ENCODE data around the gene CYSLTR2.

CYSLTR2 gene

DNA sequence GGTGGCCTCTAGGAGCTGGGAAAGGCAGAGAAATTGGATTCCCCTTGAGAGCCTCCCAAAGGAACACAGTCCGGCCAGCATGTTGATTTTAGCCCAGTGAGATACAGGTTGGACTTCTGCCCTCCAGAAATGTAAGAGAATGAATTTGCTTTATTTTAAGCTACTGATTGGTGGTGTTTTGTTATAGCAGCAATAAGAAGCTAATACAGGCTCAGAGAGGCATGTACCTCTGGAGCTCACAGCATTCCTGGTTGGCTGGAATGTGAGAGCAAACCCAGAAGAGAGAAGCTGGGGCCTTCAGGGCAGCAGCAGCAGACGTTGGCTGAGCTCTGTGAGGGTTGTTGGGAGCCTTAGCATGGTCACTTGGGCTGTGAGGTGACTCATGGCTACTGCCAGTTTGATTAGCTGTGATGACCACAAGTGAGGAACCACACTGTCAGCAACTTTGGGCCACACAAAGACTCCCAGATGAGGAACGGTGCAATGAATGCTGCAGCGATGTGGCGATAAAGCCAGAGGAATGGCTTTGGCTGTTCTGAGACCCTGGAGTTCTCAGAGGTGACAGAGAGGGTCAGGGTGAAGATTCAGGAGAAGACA lies 80.1 kb downstream of the CYSLTR2 start:
- no peak for FAIRE-seq
- no peak for DNase-seq (ENCODE audit: insufficient read length, low spot score)

DNA sequence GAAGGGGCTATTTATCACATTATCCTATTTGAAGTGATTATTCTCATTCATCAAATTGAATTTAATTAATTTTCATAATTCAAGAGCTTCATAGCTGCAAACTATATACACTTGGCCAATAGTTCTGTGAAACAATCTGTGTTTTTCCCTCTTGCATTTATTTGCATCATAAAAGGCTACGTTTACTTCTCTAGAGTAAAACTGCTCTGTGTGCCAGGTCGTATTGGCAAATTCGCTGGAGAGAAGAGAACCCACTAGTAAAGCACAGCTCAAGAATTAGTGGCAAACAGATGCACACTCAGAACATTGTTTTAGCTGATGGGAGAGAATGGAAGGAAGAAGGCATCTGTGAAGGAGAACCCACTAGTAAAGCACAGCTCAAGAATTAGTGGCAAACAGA lies 81.8 kb downstream of the CYSLTR2 start:
- FAIRE-seq (no peak), DNase-seq (ENCODE audit: insufficient read length, low spot score) (no peak)

DNA sequence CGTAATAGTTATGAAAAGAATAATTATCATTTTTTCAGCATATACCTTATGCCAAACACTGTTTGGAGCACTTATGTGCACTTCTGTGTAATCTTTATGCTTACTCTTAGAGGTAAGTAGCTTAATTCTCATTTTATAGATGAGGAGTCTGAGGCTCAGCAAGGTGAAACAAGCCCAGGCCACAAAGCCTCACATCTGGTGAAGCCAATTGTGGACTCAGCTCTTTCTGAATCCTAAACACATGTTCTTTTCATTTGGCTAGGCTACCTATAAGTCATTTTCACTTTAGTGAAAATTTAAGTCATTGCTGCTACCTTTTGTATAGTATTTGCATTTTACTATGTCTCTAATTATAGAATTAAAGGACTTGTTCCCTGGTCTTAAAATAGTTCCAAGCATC lies 84.0 kb downstream of the CYSLTR2 start:
- no peak for FAIRE-seq

DNA sequence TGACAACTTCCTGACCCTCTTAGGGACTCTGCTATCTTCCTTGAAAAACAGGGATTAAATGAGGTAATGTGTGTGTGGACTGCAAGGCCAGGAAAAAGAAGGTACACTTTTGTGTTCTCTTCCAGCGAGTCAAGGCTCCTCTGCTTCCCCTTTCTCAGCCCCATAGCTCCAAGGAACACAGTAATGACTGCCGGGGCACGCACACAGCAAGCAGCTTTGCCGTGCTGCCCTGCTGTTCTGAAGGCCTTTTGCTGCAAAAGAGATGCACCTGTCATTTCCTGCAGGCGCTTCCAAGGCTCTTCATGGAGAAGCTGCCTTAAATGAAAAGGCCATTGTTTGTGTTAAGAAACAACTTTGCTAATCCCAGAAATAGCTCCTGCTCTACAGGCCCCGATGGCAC lies 84.6 kb downstream of the CYSLTR2 start:
- no peak for DNase-seq (ENCODE audit: insufficient read length, low spot score)
- no peak for FAIRE-seq

More for the DNA sequence above, 84.0 kb downstream of the CYSLTR2 start:
- no peak for DNase-seq (ENCODE audit: insufficient read length, low spot score)

DNA sequence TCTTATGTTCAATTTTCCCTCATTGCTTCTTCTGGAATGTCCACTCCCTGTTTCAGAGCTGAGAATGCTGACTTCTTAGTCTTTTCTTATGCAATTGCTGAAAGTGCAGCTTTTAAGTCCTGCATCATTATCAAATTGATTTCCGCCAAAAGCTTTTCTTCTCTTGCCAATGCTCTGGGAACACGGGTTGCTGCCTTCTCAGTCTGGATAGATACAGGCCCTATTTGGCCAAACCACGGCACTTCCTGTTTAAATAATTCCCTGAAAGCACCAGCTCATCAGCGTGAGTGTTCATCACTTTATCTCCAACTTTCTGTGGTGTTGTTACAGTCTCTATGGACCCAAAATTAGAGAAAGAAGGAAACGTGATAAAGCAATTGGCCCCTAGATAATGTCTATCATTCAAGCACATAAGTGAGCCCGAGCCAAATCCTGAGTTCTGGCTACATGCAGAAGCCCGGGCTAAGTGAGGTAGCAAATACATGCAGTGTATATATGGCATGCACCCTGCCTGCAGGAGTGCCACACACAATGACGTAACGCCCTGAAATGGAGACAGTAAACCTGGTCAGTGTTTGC lies 85.7 kb downstream of the CYSLTR2 start:
- no peak for FAIRE-seq
- DNase-seq (ENCODE audit: insufficient read length, low spot score) = no peak

DNA sequence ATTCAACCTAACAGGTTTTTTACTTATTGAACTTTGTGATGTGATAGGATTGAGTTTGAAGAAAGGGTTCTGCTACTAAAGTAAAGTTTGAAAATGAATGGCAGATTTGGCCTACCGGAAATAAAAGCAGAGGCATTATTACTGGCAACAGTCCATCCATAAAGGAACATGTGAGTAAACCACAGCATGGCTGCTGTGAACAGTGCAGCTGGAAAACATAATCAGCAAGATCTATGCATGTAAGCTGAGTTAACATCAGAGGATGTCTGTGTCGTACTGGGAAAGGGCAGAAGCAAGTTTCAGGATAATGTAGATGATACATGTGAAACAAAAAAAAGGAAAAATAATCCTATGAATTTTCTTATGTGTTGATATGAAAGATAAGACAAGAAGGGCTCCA lies 87.6 kb downstream of the CYSLTR2 start:
- FAIRE-seq (no peak), DNase-seq (ENCODE audit: insufficient read length, low spot score) (no peak)

DNA sequence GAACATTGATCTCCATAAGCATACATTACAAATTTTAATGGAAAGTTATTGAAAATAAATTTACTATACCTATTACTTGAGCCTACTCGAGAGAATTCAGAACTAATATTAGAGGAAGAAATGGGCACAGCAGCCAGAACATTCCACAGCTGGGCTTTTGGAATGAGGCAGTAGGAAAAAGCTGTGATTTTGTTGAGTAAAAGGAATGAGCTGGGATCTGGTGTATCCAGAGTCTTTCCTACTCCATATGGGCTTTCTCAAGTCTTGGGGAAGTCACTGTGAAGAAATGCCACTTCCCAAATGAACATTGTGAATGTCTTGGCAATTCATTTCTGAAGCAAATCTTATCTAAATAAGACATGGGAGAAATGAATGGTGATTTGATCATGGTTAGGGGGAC lies 93.1 kb downstream of the CYSLTR2 start:
- no peak for FAIRE-seq
- DNase-seq (ENCODE audit: insufficient read length, low spot score) = no peak

DNA sequence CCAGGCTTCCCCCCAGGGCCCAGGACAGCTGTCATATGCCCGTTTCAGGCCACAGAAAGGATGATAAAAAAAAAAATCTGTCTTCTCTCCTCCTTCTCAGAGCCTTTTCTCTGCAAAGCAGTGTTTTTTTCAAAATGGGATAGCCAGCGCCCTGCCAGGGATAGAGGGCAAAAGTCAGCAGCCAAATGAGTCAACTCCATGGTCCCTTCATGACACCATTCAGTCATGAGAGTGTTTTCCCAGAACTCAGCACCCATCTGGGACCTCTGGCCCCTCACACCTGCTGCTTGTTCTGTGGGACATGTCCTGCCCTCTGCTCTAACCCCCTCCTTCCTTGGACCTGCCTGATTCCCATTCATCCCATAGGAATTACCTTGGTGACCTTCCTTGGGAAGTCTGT lies 95.0 kb downstream of the CYSLTR2 start:
- FAIRE-seq = no peak

DNA sequence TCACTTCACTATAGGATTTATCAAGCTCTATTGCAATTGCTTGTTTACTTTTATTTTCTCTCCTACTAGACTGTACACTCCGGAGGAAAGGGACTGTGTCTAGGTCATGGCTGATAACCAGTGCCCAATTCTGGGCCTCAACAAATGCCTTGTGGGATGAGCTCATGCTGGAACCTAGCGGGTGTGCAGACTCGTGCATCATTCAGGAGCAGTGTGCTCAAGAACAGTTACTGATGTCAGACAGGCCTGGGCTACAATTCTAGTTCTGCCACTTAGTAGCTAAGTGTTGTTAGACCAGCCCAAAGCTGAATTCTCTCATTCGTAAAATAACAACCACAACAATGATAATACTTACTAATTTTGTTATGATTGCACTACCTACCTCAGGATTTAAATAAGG lies 95.4 kb downstream of the CYSLTR2 start:
- no peak for FAIRE-seq

More for the DNA sequence above, 95.0 kb downstream of the CYSLTR2 start:
- no peak for DNase-seq (ENCODE audit: insufficient read length, low spot score)

DNA sequence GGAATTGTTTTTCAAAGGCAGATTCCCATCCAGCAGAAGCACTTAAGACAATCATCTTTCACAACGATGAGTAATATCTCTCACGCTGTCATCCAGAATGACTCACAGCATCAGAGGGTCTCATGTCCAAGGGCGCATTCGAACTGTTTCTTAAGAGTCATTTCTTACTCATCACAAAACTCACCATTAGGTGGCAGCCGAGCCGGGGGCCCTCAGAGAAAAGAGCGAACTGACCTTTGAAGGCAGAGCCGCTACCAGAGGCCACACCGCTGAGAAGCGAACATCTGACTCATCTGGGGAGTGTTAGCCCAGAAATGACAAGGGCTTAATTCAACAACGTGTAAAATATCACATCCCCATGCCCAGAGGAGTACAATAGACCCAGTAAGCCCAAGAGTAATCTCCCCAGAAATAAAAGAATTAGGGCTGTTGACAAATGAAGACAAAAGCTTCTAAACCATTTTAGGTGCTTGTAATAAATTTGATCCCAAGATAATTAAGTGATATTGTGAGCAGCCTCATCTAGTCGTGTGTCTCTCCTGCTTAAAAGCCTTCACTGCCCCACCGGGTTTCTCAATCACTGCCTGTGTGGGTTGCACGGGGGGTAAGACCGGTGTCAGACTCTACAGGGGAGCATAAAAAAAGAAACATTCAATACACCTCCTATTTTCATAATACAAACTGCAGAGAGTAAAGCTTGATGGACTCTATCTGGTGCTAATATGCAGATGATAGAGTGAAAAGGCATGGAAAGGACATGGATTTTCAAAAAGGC lies 96.2 kb downstream of the CYSLTR2 start:
- peak; percentile 89 for FAIRE-seq

More for the DNA sequence above, 95.4 kb downstream of the CYSLTR2 start:
- no peak for DNase-seq (ENCODE audit: insufficient read length, low spot score)

DNA sequence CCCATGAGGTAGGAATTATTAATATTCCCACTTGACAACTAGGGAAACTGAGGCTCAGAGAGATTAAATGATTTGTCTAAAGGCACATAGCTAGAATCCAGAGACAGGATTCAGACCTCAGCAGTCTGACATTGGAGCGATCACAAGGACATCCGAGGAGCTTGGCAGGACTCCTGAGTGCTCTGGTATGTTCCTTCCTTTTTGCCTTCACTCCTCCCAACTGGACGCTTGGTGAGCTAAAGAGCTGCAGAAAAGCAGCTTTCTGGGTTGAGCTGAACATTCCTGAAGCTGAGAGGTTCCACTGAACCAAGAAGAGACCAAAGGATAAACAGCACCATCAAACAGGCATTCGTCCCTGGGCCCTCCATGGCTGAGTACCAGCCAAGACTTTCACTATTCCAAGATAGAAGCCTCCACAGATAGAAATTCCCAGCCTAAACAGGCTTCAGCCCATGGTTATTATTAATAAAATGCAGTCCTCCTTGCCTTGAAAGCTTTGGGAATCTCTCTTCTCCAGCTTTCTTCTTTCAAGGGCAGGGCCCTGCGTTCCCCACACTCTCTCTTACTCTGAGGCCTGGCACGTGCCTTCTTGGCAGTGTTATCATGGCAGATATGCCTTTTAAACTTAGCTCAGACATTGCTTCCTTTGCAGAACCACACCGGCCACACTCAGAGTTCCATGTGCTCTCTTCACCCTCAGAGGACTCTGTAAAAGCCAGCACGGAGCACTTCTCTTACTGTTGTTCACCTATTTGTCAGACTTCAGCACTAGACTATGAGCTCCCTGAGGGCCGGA lies 97.1 kb downstream of the CYSLTR2 start:
- FAIRE-seq (no peak), DNase-seq (ENCODE audit: insufficient read length, low spot score) (no peak)

More for the DNA sequence above, 96.2 kb downstream of the CYSLTR2 start:
- DNase-seq (ENCODE audit: insufficient read length, low spot score) = peak; percentile 57

DNA sequence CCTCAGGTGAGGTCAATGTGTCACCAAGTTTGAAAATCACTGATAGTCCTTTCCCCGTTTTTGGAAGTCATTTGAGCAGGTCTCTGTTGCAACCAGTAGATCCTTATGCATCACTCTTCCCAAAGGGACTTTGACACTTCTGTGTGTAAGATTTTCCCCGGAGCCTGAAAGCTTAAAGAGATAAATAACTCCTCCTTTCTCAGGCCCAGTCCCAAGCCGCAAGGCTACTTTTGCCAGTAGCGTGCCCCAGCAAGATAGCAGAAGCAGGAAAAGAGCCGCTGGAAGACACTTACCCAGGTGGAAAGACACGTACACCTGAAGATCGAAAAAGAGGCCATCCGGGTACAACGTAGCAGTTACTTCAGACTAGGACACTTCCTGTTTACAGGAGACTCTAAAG lies 106.9 kb downstream of the CYSLTR2 start:
- DNase-seq (ENCODE audit: insufficient read length, low spot score) (no peak), FAIRE-seq (no peak)

Measured in HTR-8/SVneo (cell line).